Measurements from ENCODE around the gene IL4R.
"Not testable (repeated sequence)": the region's sequence is repeated elsewhere in the genome, so short reads cannot be mapped to it uniquely, and the experiment has no call there.

The IL4R gene

GRCh38 chr16:27407133-27407532 is 93.4 kb downstream of the IL4R start:
- DNase-seq, result no peak

DNA sequence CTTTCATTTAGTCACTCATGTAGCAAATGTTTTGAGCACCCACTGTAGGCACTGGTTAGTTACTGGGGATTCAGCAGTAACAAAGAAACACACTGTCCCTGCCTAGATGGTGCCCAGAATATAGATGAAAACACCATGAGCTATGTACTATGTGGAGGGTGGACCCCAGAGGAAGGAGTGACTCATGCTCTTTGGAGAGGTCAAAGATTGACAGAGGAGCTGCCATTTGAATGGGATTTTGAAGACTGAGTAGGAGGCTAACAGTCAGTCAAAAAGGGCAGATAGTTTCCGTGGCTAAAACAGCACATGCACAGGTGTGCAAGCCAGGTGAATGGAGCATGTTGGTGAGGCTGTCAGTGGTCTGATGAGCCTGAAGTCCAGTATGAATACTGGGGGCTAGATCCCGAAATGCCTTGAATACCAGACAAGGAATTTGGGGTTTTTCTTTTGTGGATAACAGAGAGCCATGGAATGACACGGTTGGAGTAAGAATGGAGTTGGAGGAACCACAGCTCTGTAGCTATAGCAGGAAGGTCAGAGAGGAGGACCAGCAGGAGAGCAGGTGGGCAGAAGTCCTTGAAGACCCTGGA is 94.3 kb downstream of the IL4R start:
- no peak for DNase-seq

GRCh38 chr16:27408602-27409031 is 94.8 kb downstream of the IL4R start:
- peak; percentile 45 for DNase-seq

GRCh38 chr16:27409958-27410357 is 96.2 kb downstream of the IL4R start:
- DNase-seq, result not testable (repeated sequence)

- no peak for DNase-seq
These were observed 97.0 kb downstream of the IL4R start for GRCh38 chr16:27410761-27411160.

- no peak for DNase-seq
These were observed 100.2 kb downstream of the IL4R start for GRCh38 chr16:27413956-27414355.

Data from DMS 273 treated with DMSO at 0.1 percent for 48 hours (cell line).